Fibroblast of peridontal ligament (primary cell): ENCODE measurements around the gene EYS.

ENCODE experiments used
- DNase-seq: peaks from one replicate; pipeline ENCODE4 v3.0.0-alpha.2; 2010; ENCODE audit errors: extremely low read depth

Gene EYS

GRCh38 chr6:64973142-64973541, 733.9 kb downstream of the EYS start:
- no peak for DNase-seq

- DNase-seq: no peak
Observed at GRCh38 chr6:64969139-64969538, 737.9 kb downstream of the EYS start.

- DNase-seq: no peak
Observed at GRCh38 chr6:64955435-64955848, 751.6 kb downstream of the EYS start.

- DNase-seq: no peak
Observed at GRCh38 chr6:64949257-64949656, 757.8 kb downstream of the EYS start.

- DNase-seq: no peak
Observed at GRCh38 chr6:64948261-64948660, 758.8 kb downstream of the EYS start.

GRCh38 chr6:64945450-64945849, 761.6 kb downstream of the EYS start:
- DNase-seq: no peak

GRCh38 chr6:64932486-64932885, 774.5 kb downstream of the EYS start:
- no peak for DNase-seq

GRCh38 chr6:64930681-64931080, 776.3 kb downstream of the EYS start:
- DNase-seq: no peak

GRCh38 chr6:64926051-64926450, 781.0 kb downstream of the EYS start:
- no peak for DNase-seq

- DNase-seq: no peak
Observed at GRCh38 chr6:64920257-64920656, 786.8 kb downstream of the EYS start.

GRCh38 chr6:64914124-64914523, 792.9 kb downstream of the EYS start:
- DNase-seq: no peak

GRCh38 chr6:64912966-64913365, 794.1 kb downstream of the EYS start:
- DNase-seq: no peak

GRCh38 chr6:64908104-64908503, 798.9 kb downstream of the EYS start:
- DNase-seq: no peak

- no peak for DNase-seq
Observed at GRCh38 chr6:64904616-64905015, 802.4 kb downstream of the EYS start.

GRCh38 chr6:64902596-64902995, 804.4 kb downstream of the EYS start:
- no peak for DNase-seq

- no peak for DNase-seq
Observed at GRCh38 chr6:64896939-64897338, 810.1 kb downstream of the EYS start.

GRCh38 chr6:64895945-64896344, 811.1 kb downstream of the EYS start:
- DNase-seq: no peak

GRCh38 chr6:64890609-64891008, 816.4 kb downstream of the EYS start:
- DNase-seq: no peak

- DNase-seq: no peak
Observed at GRCh38 chr6:64889144-64889543, 817.9 kb downstream of the EYS start.

GRCh38 chr6:64874776-64875175, 832.2 kb downstream of the EYS start:
- no peak for DNase-seq

GRCh38 chr6:64872633-64873032, 834.4 kb downstream of the EYS start:
- no peak for DNase-seq

GRCh38 chr6:64861039-64861651, 845.9 kb downstream of the EYS start:
- no peak for DNase-seq

GRCh38 chr6:64860203-64860602, 846.8 kb downstream of the EYS start:
- DNase-seq: no peak

- DNase-seq: no peak
Observed at GRCh38 chr6:64850121-64850520, 856.9 kb downstream of the EYS start.
